GM21515 (cell line): ENCODE measurements around the gene DGUOK.
"Not testable (repeated sequence)": the region's sequence is repeated elsewhere in the genome, so short reads cannot be mapped to it uniquely, and the experiment has no call there.

ENCODE experiments used
- ATAC-seq: cut with Tn5 transposase; IDR thresholded peaks from one replicate; pipeline ENCODE4 v1.9.1; 2021; ENCODE audit not compliant: unreplicated experiment

The DGUOK gene

DNA sequence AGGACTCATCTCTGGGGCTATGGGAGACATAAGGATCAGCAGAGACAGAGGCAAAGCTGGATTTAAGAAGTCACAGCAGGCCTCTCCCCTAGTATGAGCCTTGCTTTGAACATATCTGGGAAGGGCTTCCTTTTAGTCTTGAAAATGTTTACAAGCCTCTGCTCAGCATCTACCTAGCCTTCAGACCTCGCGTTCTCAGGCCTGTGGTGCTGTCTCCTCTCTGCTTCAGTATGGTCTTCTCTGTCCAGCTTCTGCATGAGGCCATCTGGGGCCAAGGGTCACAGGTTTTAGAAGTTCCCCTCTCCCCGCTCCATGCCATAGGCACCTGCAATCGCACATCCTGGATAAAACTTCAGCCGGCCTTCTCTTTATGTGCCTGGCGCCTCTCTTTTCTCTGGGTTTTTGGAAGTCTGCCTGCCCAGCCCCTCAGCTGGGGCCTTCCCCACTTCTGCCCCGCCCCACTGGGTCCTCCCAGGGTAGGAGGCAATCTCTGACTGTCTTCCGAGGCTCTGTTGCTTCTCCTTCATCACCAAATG, 26.8 kb upstream of the DGUOK start:
- no peak for ATAC-seq

DNA sequence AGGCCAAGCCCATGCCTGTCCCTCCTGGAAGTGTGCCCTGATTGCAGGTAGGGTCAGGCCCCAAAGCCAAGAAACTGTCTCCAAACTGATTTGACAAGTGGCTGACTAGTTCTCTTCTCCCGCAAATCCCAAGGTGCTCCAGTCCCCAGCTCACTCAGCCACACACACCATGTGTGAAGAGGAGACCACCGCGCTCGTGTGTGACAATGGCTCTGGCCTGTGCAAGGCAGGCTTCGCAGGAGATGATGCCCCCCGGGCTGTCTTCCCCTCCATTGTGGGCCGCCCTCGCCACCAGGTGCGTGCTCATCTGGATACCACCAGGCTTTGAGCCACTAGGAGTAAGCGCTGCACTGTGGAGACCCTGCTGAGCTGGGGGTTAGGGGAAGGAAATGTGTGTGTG, 25.5 kb upstream of the DGUOK start:
- ATAC-seq = no peak

DNA sequence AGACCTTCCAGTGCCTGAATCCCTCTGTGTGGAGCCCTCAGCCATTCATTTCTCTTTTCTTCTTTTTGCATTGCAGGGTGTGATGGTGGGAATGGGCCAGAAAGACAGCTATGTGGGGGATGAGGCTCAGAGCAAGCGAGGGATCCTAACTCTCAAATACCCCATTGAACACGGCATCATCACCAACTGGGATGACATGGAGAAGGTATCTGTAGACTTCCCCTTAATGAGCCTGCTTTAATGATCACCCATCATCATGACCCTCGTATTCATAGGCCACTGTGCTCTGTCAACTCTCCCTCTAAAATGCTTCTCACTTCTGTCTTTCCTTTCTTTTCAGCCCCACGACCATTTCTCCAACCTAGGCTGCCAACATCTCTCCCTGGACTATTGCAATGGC, 24.4 kb upstream of the DGUOK start:
- ATAC-seq = no peak

DNA sequence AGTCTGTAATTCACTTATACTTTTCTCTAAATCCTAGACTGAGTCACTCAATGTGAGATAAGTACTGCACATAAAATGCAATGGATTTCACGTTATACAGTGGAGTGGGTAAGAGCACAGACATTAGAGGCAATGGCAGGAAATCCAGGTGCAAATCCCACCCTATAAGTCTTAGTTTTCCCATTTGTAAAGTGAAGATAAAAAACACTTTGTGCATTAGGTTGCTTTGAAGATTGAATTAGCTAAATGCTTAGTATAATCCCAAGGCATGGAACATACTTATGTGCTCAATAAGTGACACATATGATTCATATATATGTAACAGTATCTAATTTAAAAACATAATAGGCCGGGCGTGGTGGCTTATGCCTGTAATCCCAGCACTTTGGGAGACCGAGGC, 23.4 kb upstream of the DGUOK start:
- ATAC-seq = no peak

DNA sequence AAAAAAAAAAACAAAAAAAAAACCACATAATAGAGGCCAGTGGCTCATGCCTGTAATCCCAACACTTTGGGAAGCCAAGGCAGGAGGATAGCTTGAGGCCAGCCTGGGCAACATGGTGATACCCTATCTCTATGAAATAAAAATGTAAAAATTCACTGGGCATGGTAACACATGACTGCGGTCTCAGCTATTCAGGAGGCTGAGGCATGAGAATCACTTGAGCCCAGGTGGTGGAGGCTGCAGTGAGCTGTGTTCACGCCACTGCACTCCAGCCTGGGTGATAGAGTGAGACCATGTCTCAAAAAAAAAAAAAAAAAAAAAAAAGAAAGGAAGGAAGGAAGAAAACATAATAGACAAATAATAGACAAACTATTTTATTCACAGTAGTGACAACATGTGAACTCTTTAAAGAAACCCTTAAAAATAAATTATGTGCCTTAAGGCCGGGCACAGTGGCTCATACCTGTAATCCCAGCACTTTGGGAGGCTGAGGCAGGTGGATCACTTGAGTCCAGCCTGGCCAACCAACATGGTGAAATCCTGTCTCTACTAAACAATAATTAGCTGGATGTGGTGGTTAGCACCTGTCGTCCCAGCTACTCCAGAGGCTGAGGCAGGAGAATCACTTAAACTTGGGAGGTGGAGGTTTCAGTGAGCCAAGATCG, 22.6 kb upstream of the DGUOK start:
- not testable (repeated sequence) for ATAC-seq

DNA sequence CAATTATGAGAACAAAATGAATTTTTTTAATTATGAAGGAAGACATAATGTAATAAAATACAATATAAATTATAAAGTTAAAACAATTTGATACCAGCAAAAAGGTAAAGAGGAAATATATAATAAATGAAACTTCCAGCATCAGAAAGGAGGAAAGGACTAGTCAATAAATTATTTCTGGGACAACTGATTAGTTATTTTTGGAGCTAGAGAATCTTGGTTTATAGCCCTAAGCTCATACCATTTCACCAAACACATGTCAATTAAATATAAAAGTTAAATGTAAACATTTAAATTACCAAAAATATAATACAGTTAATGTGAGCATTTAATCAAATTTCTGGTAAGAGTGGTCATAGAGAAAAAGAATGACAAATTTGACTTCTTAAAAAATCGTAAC, 21.7 kb upstream of the DGUOK start:
- no peak for ATAC-seq

DNA sequence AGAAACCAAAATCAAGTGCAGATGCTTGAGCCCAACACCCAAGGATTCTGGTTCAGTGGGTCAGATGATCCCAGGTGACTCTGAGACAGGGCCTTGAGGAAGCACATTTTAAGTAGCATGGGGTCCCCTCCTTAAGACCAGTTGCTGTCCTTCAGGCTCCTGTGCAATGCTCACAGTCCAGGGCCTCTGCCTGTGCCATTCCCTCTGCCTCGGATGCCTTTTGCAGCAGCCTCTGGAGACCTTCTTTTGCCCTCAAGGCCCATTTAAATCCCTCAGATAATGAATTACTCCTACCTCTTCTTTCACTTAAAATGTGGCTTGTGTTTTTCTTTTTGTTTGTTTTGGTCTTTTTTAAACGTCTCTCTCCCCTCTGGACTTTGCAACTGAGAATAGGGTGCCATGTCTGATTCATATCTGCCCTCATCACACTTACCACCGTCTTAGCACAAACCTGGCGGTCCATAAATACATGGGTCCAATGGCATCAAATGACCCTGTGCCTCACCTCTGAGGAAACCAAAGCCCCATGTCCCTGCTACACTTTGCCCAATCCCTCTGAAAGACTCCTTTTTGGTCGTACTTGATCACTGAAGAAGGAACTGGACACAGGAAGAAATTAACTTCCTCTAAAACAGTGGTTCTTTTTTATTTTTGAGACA, 19.7 kb upstream of the DGUOK start:
- ATAC-seq = no peak

DNA sequence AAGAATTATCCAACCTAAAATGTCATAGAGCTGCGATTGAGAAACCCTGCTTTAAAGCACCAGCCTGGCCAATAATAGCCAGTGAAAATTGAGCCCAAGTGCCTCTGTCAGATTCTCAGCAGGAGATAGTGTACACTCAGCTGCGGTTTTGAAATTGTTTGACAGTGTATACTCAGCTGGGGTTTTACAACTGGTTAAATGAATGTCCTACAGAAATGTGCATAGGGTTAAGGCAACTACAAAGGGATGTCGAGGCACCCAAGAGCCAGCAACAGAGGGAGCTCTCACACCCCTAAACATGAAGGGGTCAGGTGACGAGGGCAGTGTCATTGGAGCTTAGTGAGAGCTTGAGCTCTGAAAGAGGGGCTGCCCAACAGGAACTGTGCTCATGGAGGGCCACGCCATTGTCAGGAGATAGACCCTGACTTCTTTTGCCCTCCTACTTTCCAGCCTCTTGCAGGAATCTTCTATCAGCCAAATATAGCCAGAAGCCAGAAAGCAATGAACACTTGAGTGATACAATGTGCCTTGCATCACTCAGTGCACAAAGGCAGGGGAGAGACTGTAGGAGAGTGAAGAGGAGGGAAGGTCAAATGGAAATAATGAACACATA, 18.7 kb upstream of the DGUOK start:
- ATAC-seq = no peak

DNA sequence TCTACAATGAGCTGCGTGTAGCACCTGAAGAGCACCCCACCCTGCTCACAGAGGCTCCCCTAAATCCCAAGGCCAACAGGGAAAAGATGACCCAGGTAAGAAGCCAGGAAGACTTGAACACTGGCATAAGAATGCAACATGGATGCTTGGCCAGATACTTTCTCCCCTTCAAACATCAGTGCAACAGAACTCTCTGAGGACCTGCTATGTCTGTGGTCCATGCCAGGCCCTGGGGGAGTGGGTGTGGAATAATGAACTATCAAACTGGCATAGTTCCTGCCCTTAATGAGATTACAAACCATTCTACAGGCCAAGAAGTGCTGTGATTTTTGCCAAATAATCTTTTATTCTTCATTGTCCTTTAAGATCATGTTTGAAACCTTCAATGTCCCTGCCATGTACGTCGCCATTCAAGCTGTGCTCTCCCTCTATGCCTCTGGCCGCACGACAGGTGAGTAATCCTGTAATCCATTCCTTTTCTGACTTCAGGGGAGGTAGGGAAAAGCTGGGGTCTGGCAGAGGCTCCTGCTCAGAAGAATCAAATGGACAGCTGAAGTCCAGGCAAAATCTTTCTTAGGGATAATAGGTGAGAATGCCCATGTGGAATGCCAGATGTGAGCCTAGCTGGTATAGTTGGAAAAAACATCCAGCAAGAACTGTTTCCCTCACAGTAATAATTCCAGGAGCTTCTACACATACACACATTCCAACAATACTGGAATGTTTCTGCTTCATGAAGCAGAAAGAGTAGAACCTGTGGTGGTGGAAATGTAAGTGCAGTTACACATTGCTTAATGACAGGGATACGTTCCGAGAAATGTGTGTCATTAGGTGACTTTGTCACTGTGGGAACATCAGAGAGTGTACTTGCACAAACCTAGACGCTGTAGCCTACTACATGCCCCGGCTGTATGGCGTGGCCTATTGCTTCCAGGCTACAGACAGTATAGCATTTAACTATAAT, 17.7 kb upstream of the DGUOK start:
- no peak for ATAC-seq

DNA sequence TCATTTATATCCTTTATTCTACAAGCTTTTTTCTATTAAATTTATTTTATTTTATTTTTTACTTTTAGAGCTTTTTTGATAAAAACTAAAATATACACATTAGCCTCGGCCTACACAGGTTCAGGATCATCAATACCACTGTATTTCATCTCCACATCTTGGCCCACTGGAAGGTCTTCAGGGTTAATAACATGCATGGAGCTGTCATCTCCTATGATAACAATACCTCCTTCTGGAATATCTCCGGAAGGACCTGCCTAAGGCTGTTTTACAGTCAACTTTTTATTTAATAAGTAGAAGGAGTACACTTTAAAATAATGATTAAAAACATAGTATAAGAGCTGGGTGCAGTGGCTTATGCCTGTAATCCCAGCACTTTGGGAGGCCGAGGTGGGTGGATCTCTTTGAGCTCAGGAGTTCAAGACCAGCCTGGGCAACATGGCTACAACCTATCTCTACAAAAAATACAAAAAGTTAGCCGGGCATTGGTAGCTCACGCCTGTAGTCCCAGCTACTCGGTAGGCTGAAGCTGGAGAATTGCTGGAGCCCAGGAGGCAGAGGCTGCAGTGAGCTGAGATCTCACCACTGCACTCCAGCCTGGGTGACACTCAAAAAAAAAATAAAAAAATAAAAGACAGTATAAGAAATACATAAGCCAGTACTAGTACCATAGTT, 15.7 kb upstream of the DGUOK start:
- ATAC-seq = no peak

DNA sequence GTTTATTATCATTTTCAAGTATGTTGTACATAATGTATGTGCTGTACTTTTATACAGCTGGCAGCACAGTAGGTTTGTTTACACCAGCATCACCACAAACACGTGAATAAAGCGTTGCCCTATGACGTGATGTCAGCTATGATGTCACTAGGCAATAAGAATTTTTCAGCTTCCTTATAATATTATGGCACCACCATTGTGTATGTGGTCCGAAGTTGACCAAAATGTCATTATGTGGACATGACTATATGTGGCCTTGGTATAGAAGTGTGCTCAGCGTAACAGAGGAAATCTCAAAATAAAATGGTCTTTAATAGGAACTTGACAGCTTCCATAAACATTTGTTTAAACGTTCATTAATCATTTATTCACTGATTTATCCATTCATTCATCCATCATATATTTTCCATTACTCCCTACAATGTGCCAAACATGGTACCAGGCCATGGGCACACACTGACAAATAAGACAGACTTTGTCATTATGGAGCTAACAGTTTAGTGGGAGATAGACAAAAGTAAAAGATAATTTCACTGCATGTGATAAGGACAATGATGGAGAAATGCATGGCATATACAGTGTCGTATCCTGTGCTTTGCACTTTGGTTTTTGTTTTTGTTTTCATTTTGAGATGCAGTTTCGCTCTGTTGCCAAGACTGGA, 15.0 kb upstream of the DGUOK start:
- ATAC-seq = no peak

DNA sequence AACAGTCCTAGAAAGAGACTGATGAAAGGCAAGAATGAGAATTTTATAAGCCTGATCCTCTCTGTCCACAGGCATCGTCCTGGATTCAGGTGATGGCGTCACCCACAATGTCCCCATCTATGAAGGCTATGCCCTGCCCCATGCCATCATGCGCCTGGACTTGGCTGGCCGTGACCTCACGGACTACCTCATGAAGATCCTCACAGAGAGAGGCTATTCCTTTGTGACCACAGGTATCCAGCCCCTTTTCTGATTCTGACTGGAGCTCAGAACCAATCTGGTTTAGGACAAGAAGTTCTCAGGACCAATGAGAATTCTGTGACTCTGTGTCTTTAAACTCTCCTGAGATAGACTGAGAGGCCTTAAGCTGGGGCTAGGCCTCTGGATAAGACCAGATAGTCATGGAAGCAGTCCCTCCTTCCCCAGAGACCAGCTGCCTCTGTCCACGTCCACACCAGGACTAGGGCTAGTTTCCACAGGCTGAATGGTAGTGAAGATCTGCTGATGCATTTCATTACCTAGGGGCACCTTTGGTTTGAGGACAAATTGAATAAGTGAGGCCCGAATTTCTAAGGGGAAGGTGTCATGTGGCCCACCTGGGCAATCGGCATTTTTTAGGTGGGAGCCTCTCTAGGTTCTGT, 13.1 kb upstream of the DGUOK start:
- no peak for ATAC-seq

DNA sequence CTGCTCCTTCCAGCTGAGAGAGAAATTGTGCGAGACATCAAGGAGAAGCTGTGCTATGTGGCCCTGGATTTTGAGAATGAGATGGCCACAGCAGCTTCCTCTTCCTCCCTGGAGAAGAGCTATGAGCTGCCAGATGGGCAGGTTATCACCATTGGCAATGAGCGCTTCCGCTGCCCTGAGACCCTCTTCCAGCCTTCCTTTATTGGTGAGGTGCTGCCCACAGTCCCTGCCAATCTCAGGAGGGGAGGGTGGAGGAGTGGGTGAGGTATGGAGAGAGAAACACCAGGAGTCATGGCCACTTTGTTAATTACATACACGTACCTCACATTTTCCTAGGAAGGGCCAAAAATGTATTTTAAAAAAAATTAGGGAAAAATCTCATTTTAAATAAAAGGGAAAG, 12.0 kb upstream of the DGUOK start:
- ATAC-seq = no peak

DNA sequence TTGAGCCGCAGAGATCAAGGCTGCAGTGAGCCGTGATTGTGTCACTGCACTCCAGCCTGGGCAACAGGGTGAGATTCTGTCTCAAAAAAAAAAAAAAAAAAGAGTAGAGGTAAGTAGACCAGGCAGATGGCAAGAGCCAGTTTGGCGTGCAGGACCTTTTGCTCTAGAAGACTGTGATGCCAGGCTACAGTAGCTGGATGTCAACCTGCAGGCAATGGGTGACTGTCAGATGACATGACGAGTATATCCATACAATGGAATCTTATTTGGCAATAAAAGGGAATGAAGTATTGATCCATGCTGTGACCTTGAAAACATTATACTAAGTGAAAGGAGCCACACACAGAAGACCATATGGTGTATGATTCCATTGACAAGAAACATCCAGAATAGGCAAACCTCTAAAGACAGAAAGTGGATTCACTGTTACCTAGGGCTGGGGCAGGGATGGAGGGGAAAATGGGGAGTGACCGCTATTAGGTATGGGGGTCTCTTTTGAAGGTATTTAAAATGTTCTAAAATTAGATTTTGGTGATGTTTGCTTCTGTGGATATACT, 11.2 kb upstream of the DGUOK start:
- no peak for ATAC-seq

DNA sequence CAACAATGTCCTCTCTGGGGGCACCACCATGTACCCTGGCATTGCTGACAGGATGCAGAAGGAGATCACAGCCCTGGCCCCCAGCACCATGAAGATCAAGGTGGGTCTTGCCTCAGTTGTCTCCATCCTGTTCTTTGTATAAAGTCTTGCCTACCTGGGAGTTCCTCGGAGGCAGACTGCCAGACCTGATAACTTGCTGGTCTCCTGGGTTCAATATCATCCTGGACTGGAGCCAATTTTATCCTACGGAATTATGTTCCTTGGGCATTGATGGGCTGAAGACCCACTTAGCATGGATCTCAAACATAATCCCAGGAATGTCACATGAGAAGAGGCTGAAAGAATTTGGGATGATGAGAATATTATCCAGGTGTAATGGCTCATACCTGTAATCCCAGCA, 10.0 kb upstream of the DGUOK start:
- ATAC-seq = no peak

DNA sequence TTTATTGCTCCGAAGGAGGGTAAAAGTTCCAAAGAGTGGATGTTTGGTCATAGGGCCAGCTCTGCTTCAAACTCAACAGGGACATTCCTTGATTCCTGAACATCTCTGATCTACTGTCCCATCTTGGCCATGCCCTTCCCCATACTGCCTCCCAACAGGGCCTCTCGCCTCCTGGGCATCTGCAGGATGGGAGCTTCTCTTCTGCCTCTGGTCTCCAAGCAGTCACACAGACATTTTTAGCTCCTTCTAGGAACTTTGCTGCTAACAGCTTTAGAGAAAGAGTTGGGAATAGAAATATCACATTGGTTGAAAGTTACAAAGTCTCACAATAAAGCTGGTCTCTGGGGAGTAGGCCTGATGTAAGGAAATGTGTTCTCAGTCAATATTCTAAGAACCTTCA, 9.4 kb upstream of the DGUOK start:
- no peak for ATAC-seq

DNA sequence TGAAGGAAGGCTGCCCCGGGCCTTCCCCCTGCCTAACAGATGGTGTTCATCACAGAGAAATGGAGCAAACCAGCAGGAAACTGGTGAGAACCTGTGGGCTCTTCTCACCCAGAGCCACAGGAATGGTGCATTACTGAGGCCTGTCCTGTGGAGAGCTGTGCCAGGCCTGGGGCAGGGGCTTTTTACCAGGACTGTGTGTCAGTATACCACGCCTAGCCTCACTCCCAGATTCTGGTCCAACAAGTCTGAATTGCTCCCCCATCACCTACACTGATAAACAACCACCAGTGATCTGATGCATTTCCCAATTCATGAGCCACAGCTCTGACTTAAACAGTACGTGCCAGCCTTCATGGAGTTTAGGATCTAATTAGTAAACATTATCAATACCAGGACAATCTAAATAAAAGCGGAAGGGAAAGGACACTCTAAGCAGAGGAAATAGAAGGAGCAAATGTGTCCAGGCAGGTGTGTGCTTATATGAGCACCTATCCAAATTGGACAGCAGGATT, 8.9 kb upstream of the DGUOK start:
- ATAC-seq = no peak

DNA sequence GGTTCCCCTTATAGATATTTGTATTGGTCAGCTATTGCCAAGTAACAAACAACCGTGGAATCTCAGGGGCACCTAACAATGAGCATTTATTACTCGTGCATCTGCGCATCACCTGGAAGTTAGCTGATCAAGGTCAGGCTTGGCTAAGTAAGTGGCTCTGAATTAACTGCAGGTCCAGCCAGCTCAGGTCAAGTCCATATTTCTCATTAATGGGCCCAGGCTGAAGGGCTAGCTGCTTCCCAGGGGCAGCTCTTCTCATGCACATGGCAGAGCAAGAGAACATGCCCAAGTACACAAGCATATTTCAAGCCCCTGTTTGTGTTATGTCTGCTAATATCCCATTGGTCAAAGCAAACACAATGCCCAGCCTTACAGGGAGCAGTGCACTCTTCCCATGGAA, 7.8 kb upstream of the DGUOK start:
- ATAC-seq = no peak

DNA sequence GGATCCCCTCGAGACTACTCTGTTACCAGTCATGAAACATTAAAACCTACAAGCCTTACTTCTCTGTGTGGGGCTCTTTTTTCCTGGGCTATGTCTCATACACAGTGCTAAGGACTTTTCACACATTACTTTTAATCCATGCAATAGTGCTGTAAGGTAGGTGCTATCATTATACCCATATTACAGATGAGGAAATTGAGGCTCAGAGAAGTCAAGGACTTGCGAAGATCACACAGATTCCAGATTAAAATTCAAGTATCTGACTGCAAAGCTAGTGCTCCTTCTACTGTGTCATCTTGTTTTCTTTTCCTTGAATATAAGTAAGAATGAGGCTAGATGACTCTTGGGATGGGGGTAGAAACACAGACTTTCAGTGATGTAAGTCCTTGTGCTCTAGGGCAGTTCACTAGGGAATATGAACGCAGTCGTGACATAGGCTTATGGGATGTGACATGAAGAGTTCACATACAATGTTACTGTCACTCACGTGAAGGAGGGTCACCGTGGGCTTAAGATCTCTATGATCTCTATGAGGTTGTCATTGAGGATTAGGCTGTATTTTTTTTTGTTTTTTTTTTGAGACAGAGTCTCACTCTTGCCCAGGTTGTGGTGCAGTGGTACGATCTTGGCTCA, 7.0 kb upstream of the DGUOK start:
- no peak for ATAC-seq
